Muscle of arm (tissue), 12 donors: ENCODE data around the gene SPR. TPM values are rescaled to one million over a fixed set of nuclear protein-coding genes. Genes with fewer than 3 reads are reported as not detected.
A peak's percentile ranks its signal among the peaks of the same experiment; 100 is the strongest.
"Not testable (repeated sequence)": the region's sequence is repeated elsewhere in the genome, so short reads cannot be mapped to it uniquely, and the experiment has no call there.

Source experiments
- DNase-seq: peaks from one replicate; pipeline ENCODE4 v3.0.0-alpha.2; 2013
- polyA plus RNA-seq, 12 donors: library from polyadenylated mRNA; unstranded; fragments of 120-200 nt; gene quantifications; one replicate each; pipeline ENCODE4 v1.2.1, GENCODE V29; 2013; ENCODE audit not compliant: insufficient read length in 12 of 12

Gene SPR
- polyA plus RNA-seq, 12 donors, result 2.0 to 7.5 (median 3.6) TPM; not detected in 1

- DNase-seq, result peak; percentile 87
Measured at GRCh38 chr2:72887740-72888437, 681 bp downstream of the SPR start.

- no peak for DNase-seq
Measured at GRCh38 chr2:72888438-72889202, 1.4 kb downstream of the SPR start.

GRCh38 chr2:72889991-72890390, 2.8 kb downstream of the SPR start:
- DNase-seq, result no peak

GRCh38 chr2:72891091-72891818, 4.0 kb downstream of the SPR start:
- no peak for DNase-seq

GRCh38 chr2:72892506-72893173, 5.4 kb downstream of the SPR start:
- peak; percentile 53 for DNase-seq

- peak; percentile 50 for DNase-seq
Measured at GRCh38 chr2:72893594-72894319, 6.5 kb downstream of the SPR start.

- no peak for DNase-seq
Measured at GRCh38 chr2:72894514-72894913, 7.3 kb downstream of the SPR start.

GRCh38 chr2:72895154-72895553, 7.9 kb downstream of the SPR start:
- DNase-seq, result no peak

GRCh38 chr2:72895759-72896281, 8.6 kb downstream of the SPR start:
- DNase-seq, result peak; percentile 54

GRCh38 chr2:72896446-72896845, 9.2 kb downstream of the SPR start:
- no peak for DNase-seq

GRCh38 chr2:72897785-72898584, 10.8 kb downstream of the SPR start:
- no peak for DNase-seq

- DNase-seq, result no peak
Measured at GRCh38 chr2:72898585-72898906, 11.3 kb downstream of the SPR start.

- DNase-seq, result no peak
Measured at GRCh38 chr2:72900191-72900825, 13.1 kb downstream of the SPR start.

- no peak for DNase-seq
Measured at GRCh38 chr2:72901426-72901825, 14.2 kb downstream of the SPR start.

- not testable (repeated sequence) for DNase-seq
Measured at GRCh38 chr2:72907369-72907768, 20.2 kb downstream of the SPR start.

- no peak for DNase-seq
Measured at GRCh38 chr2:72908741-72909140, 21.5 kb downstream of the SPR start.

- DNase-seq, result no peak
Measured at GRCh38 chr2:72911256-72911655, 24.0 kb downstream of the SPR start.

GRCh38 chr2:72913486-72914205, 26.4 kb downstream of the SPR start:
- no peak for DNase-seq

- DNase-seq, result no peak
Measured at GRCh38 chr2:72914206-72914559, 27.0 kb downstream of the SPR start.
